ENCODE data around the gene MNT.

The MNT gene

DNA sequence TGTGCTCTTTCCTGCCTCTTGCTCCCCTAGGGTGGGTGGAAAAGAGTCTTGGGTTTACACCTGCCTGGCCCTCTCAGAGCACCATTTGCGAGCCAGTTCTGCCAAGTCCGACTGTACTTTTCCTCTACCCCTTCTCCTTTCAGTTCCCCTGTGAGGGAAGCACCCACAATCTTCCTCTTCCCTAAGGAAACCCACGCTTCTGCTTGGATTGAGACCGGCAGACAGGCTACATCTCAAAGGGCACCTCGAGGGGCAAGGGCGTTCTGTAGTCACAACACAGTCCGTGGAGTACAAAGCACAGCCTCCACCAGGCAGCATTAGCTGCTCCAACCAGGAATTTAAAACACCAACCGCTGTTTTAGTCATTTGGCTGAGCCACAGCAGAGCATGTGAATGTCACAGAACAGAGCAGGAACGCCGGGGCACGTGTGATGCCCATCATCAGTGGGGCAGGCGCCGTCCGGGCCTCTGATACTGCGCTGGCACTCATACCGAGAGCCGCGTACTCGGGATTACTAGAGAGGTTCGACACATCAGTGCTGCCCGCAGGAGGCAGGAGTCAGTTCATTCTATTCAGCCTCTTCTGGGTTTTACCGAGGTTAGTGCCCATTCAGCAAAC is 13.7 kb upstream of the MNT start:
- DNase-seq = no peak

DNA sequence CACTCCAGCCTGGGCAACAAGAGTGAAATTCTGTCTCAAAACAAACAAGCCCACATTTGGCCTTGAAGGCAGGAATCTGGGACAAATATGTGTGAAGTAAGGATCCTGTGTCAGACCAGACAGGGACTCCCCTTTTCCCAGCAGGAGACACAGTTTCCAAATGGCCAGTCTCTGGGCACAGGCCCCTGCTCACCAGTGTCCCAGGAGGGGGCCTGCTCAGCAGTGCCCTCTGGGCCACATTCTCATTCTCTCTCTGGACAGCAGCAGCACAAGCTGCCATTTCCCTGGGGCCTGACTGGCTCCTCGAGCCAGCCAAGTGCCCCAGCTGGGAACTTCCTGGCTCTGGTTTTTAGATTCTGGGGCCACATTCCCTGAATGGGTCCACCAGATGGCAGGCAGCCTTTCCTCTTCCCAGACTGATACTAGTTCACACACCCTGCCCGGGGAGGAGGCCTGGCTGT is 11.7 kb upstream of the MNT start:
- DNase-seq = no peak

DNA sequence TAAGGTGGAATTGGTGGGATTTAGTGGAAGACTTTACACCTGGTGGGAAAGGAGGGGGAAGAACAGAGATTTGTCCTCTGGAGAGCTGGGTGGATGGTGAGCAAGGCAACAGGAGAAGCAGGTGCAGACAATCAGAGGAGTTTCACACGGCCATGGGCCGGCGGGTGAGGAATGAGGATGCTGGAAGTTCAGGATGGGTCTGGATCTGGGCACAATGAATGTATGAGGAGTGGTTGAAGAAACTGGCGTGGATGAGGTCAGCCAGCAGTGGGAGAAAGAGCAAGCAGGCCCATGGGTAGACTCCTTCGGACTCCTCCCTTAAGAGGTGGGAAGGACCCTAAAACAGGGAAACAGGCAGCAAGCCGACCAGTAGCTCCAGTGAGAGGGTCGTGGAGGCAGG is 10.1 kb upstream of the MNT start:
- no peak for DNase-seq

DNA sequence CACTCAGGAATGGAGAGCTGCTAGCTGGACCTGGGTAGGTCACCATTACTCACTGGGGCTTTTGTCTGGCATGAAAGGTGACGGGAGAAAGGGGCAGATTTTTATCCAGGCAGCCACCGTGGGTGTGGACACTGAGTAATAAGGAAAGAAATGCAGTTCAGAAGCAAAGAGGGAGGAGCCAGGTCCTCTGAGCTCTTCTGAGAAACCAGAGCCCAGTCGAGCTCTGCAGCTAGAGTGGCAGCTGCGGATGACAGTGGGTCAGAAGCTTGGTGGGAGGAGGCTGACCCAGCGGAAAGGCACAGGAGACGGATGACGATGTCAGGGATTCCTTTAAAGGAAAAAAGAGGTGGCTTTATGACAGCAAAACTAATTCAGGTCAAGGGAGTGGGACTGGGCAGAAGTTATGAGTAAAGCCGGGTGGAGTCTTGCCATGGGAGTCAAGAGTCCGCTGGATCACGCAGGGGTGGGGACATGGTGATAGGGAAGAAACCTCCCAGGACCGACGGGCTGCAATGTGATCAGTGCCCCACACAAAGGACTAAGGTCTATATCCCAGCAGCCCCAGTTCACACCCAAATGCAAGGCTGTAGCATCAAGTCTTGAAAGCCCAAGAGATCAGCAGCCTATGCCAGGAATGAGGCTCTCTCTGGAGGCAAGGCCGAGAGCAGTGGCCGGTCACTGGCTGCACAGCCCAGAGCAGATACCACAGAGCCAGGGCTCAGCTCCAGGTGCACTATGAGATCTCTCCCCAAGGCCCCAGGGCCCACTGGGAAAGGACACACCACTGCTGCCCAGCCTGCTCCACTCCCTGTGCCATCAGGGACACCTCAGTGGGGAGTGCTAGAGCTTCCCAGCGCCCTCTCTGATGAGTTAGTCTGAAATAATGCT is 6.3 kb upstream of the MNT start:
- no peak for DNase-seq

DNA sequence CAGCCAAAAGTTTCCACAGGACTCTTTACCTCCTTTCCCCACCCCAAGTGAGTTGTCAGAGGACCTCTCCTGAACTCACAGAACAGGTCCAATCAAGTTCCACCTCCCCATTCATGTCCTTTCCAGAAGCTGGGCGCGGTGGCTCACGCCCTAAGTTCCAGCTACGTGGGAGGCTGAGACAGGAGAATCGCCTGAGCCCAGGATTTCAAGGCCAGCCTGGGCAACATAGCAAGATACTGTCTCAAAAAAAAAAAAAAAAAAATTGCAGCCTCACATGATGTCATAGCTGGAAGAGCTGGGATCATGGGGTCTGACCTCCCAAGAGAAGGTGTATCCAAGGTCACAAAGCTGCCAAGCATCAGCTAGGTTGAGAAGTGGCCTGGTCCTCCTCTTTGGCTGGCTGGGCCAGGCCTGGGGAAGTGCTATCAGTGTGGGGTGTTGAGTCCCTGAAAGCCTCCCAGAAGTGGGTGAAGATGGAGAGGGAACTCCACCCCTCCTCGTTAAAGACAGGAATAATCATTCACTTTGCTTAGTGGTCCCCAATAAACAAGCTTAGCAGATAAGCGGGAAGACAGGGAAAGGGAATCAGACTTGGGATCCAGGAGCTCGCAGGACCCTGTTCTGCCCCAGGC is 5.5 kb upstream of the MNT start:
- no peak for DNase-seq

DNA sequence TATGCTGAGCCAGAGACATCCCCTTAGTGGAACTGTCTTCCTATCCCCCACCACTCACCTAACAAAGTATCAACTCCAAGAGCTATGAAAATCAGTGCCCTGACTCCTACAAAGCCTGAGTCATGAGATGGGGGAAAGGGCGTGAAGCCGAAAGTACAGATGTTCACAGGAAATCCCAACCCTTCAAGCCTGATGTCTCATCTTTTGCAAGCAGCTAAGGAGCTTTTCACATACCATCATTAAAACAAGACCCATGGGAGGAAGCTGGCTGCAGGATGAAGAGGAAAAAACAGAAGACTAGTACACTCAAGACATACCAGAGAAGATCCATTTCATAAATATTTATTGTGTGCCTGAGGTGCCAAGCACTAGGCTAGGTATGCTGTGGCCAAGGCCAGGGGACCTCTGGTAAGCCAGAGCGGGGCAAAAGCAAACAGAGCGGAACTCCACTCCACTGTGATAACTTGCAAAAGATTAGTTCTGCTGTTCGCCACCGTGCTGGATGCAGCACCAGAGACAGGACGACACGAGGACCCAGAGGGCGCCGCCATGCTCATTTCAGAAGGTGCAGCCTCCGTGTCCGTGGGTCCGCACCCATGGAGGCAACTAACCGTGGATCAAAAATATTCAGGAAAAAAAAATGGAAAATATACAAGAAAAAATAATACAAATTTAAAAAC is 4.5 kb upstream of the MNT start:
- DNase-seq = no peak

DNA sequence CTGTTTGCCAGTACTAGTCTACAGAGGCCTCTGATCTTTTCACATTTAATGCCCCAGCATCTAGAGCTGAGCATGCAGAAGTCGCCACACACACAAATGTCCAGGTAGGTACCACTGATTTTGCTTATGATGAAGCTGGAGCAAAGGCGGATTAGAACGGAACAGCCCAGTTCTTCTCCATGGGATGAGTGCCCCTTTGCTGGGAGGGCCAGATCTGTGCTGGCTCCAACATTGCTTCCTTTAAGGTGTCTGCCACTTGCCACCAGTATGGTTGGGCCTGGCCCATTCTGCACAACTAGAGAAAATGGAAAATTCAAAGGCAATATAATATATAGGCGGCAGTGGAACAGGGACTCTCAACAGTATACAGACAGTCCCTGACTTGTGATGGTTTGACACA is 2.2 kb upstream of the MNT start:
- DNase-seq = no peak

DNA sequence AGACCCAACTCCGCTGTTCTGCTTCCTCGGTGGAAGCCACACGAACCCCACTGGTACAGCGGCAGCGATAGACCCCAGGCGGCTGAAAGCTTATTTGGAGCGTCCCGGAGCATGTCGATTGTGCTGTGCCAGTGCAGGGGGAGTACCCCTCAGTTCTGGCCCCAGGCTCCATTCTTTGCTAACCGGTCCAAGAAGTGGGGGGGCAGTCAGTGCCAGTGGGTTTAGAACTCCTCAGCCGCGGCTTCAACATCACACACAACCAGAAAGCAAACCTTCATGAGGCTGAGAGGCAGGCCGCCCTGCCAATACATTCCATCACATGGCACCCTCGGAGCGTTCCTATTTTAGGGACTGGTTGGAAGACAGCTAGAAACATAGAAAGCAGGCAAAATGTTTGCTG is 1.7 kb upstream of the MNT start:
- no peak for DNase-seq

DNA sequence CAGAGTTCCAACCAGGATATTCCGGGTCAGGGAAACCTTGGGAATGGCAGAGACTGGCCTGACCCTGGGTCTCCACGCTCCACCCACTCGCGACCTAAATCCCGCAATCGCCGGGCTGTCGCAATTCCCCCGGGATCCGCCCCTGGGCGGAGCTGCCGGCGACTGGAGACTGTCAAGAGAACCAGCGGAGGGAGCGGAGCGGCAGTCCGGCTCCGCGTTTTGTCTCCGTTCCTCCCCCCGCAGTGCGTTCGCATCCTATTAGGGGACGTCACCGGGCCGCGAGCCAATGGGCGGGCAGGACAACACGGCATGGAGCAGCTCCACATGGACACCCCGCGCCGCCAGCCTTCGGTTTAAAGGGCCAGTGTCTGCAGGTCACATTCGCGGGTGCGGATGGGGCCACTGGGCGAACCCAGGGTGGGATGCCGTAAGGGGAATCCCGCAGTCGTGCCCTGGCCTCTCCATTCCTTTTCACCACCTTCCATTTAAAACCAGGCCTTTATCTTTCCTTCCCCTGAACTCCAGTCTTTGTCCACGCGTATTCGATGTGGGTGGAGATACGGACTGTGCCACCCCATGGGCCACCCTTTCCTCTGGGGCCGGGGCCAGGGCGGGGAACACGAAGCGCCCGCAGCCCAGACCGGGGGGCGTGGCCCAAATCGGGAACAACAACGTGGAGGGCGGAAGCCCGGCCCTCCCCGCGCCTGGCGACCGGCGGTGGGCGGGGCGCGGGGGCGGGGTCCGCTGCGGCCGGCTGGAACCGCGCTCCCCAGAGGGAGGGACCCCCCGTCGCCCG is 764 bp upstream of the MNT start:
- DNase-seq = peak; percentile 99

DNA sequence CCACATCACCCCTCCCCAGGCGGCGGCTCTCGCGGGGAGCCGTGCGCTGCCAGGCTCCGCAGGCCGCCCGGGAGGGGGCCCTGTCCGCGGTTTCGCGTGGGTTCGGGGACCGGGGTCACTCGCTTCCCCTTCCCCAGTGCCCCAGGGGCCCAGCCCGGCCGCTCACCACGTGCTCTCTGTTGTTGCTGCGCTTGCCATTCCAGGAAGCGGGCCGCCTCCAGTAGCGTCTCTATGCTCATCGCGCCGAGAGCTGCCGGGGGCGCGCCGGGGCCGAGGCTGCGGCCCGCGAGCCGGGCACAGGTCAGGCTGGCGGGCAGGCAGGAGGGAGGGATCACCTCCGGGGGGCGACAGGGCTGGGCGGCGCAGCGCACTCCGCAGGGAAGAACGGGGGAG is 390 bp downstream of the MNT start:
- DNase-seq = peak; percentile 29

DNA sequence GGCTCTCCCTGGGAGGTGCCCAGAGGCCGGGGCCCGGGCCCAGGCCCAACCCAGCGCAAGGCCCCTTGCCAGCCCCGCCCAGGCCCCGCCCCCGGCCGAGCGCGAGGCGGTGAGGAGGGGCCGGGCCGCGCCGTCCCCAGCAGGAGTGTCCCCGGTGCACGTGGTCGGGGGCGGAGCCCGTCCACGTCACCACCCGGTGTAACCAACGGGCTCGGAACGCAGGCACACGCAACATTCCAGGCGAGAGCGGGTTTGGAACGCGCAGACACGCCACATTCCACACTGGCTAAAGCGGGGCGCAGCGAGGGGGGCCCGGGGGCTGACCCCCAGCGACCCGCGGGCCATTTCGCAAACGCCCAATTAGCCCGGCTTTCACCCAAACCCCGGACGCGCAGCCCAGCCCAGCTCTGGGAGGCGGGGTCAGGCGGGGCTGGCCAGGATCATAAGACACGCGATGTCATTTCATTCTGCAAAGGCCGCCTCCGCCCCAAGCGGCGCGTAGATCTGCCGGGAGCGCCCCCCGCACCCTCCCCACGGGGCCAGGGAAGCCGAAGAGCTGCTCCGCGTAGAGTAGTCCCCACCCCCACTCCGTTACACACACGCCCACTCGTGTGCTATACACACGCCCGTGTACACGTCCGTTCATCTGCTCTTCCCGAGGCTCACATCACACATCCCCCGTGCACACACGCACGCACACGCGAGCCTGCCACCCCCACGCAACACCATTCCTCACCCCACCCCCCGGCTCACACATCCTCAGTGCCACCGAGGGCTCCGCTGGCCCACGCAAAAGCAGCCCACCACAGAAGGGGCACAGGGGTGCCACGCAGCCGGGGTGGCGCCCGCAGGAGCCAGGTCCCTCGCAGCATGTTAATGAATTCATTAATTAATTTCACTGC is 1.0 kb downstream of the MNT start:
- peak; percentile 86 for DNase-seq

DNA sequence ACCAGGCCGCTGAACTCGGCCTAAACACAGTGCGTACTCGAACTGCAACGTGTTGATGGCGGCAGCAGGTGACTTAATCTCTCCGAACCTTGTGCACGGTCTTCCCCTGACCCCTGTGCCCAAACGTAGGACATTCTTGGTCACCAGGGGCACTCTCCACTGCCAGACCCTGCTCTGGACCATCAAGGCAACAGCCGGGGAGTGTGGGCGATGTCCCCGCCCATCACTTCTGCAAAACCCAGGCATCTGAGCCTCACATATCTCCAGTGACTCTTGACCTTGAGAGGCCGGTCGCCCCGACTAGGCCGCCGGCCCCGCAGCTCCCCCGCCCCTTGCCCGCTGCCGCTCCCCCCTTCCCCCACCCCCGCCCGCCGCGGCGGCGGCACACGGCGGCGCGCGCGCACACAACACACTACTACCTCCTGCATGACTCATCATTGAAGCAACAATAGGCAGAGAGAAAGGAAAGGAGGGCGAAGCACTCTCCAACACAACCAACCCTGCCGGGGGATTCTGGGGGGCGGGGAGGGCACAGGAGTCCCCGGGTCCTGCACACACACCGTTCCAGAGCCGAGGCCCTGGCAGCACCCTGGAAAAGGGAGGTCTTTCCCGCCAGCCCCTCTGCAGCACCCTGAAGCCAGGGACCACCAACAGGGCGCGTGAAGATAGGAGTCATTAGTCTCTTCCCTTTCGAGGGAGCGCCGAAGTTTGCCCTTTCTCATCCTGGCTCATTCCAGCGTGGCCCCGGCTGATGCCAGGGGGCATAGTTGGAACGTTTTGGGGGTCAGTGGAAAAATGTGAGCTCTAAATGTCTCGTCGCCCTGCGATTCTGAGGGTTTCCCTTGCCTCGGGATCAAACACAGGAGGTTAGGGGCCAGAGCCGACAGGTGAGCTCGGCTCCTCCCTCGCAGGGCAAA is 1.9 kb downstream of the MNT start:
- peak; percentile 32 for DNase-seq

DNA sequence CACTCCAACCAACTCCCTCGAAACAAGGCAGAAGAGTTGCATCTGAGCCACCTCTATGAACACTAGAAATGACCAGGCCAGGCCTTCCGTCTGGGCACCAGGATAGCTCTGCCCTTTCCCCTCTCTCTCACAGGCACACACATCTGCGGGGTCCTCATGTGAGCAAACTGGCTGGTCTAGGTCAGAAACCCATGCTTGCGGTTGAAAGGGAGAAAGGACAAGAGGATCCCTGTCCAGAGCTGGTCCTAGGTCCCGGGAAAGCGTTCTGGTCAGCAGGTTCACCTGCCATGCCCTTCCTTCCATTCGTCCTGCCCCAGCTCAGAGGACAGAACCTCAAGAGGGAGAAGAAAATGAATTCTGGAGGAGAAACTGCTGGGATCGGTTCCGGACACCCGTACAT is 2.7 kb downstream of the MNT start:
- DNase-seq = no peak

DNA sequence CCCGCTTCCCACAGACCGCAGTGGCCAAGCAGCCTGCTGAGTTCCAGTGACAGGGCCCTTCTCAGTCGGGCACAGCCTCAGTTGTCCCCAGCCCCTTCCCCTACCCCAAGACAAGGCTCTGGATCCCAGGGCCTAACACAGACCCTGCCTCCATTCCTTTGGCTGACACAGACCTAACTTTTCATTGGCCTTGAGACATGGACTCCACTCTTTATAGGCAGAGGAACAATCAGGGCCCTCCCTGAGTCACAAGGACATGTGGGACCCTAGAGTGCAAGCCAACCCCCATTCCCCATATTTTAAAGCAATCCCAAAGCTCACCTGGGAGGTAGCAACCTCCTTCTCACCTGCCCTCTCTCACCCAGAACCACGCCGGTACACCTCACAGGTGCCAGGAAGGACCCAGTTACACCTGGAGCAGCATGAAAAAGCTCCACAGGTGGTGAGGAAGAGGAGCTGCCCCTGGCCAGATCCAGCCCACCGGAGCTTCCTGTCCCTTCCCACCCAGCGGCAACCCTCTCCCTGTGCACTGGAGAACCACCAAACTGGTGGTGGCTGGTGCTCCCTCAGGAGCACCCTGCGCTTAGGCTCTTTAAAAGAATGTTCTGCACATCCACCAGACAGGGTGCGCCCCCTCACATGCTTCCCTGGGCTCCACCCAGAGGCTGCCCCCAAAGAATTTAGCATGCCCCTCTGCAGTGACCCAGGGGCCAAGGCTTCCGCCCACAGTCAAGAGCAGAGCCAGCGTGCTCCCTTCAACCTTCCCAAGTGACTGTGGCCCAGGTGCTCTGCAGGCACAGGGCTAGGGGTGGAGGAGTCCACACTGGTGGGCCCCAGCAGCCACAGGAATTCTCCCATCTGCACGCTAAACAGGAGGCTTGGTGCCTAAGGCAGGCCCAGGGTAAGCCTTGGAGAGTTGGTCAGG is 3.4 kb downstream of the MNT start:
- DNase-seq = no peak

DNA sequence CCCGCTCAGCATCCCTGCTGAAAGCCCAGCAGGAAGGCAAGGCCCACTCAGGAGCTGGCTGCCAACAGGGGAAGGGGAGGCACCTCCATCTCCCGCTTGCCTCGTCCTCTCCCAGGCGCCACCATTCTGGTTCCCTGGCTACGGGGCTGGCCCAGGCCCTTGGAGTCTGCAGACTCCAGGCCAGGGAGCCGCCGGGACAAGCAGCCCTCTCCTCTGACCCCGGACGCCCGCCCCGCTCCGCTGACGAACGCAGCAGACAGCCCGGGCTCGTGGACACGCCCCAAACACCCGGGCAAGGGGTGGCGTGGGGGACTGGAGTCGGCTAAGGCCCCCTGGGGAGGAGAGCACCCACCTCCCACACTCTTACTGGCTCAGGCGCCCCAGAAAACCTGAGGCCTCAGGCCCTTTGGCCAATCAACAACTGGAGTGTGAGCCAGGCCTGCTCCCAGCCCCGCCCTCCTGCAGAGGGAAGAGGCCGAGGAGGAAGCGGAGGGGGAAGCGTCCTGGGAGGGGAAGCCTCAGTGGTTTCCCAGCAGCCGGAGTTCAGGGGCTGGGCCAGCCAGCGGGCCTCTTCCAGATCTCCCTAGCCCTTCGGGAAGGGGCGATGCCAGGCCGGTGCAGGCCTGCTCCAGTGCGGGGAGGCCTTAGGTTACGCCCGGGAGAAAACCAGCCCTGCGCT is 4.2 kb downstream of the MNT start:
- peak; percentile 12 for DNase-seq

DNA sequence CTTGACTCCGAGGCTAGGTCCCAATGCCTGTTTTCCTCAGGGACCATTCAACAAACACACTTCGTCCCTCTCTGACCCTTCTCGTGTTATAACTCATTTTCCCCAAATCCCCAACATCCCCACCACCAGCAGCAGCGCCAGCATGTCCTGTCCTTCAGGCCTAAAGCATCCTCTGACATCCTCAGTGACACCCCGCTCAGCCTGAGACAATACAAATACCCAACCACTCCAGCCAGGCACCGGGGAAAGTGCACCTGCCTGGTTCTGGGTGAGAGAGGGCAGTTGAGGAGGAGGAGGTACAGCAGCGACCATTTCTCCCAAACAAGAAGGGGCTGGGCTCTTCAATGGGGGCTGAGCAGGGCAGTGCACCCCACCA is 4.7 kb downstream of the MNT start:
- DNase-seq = no peak

DNA sequence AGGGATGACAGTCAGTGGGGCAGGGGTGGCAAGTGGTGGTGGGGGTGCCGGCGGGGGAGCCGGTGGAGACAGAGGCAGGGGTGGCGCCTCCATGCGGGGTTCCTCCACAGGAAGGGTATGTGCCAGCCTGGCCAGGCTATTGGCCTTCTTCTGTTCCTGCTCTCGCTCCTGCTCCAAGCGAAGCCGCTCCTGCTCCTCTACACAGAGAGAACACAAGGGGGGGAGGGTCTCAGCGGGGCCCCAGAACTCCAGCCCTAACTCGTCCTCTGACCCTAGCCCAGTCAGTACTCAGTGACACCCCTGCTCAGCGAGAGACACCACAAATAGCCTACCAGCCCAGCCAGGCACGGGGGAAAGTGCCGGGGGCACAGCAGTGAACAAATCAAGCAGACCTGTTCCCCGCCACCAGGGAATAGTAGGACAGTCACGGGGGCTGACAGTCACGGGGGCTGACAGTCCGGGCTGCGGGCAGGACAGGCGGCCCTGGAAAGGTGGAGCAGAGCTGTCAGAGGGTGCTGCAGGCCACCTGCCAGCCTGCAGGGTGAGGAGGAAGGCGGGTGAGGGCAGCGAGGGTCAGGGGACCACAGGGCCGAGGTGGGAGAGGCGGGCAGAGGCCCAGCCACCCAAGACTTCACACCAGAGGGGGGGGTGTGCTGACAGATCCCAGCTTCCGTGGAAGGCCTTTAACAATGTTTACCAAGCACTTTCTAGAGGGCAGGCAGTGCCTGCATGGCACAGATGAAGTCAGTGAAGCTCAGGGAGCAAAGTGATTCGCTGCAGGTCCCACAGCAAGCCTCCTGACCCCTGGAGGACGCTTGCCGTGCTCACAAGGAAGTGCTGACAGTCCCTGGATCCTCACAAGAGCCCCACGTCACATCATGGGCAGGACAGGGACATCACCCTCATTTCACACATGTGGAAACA is 5.3 kb downstream of the MNT start:
- no peak for DNase-seq
